GM12864 (cell line): ENCODE data around the gene SLC4A8.

Experiments
- DNase-seq: peaks from one replicate; pipeline ENCODE4 v3.0.0-alpha.2; 2011; ENCODE audit warnings: low read depth
- H3K4me3 ChIP-seq: 2 replicates; pipeline ENCODE4 v1.5.1; 2011; ENCODE audit warnings: mild to moderate bottlenecking, low read depth, low read length, control low read depth
- TF ChIP-seq, protein P1 (sequence below): IDR thresholded peaks from 2 replicates; pipeline ENCODE4 v1.5.1; 2011; ENCODE audit warnings: low read depth, mild to moderate bottlenecking, moderate library complexity, low read length, control low read depth, inconsistent platforms; ENCODE audit errors: missing control alignments

Gene SLC4A8

DNA sequence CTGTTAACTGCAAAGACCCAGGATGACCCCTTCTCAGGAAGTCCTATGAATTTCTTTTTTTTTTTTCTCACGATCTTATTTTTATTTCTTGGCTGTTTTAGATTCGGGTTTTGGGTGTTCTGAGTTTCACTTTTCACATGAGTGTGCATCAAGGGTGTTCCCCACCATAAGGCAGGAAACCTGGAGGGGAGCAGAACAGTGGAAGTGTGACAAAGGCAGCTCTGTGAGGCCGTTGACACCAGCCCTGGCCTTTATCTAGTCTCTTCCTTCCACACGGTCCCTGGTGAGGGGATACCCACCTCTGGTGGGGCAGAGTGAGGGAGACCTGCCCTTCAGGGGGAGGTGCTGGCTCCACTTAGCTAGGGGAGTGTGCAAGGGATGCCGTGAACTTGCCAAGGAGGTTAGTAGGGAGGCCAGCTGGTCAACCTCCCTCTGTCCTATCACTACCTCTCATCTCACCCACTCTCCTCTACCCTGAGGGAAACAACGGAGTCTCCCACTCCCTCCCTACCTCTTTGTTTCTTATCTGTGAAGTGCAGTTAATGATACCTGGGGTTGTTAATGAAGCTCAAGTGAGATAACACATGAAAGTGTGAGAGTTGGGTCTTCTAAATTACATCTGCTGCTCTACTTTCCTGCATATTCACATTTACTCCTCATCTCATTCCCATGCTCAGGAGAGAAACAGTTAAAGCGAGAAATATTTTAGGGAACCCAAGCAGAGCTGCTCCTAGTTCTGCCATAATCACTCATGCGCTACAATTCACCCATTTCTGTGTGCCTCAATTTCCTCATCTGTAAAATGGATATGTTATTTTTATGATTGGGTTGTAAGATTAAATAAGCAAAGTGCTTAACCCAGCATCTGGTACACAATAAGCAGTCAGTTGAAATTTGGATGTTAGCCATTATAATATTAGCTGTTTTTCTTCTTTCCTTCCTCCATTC lies 29.1 kb upstream of the SLC4A8 start:
- no peak for DNase-seq
- TF ChIP-seq, protein P1, sequence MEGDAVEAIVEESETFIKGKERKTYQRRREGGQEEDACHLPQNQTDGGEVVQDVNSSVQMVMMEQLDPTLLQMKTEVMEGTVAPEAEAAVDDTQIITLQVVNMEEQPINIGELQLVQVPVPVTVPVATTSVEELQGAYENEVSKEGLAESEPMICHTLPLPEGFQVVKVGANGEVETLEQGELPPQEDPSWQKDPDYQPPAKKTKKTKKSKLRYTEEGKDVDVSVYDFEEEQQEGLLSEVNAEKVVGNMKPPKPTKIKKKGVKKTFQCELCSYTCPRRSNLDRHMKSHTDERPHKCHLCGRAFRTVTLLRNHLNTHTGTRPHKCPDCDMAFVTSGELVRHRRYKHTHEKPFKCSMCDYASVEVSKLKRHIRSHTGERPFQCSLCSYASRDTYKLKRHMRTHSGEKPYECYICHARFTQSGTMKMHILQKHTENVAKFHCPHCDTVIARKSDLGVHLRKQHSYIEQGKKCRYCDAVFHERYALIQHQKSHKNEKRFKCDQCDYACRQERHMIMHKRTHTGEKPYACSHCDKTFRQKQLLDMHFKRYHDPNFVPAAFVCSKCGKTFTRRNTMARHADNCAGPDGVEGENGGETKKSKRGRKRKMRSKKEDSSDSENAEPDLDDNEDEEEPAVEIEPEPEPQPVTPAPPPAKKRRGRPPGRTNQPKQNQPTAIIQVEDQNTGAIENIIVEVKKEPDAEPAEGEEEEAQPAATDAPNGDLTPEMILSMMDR = no peak
- peak overlapping the region; percentile 19; the same call in 1 of the 2 replicates for H3K4me3 ChIP-seq

DNA sequence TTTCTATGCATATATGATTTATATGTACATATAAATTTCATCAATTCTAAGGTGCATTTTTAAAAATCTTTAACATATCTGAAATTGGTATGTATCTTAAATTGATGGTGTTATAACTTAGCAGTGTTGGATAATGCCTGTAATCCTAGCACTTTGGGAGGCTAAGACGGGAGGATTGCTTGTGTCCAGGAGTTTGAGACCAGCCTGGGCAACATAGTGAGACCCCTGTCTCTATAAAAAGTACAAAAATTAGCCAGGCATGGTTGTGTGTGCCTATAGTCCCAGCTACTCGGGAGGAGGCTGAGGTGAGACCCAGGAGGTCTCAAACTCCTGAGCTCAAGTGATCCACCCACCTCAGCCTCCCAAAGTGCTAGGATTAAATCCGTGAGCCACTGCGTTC lies 27.0 kb upstream of the SLC4A8 start:
- TF ChIP-seq, protein P1 = no peak
- DNase-seq = no peak
- H3K4me3 ChIP-seq = no peak overlapping the region

DNA sequence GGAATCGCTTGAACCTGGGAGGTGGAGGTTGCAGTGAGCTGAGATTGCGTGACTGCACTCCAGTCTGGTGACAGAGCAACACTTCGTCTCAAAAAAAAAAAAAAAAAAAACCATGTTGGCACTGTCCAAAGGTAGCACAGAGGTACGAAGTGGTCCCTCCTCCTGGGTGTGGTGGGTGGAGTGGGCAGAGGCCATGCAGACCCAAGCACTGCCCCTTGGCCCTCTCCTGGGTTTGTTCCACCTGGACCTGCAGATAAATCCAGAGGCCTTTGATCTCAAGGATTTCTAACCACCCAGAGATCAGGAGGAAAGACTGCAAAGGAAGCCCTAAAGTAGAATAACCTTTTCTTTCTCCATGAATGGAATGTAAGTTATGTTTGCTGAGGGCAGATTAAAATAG lies 24.7 kb upstream of the SLC4A8 start:
- TF ChIP-seq, protein P1 = no peak
- H3K4me3 ChIP-seq = no peak overlapping the region
- no peak for DNase-seq

DNA sequence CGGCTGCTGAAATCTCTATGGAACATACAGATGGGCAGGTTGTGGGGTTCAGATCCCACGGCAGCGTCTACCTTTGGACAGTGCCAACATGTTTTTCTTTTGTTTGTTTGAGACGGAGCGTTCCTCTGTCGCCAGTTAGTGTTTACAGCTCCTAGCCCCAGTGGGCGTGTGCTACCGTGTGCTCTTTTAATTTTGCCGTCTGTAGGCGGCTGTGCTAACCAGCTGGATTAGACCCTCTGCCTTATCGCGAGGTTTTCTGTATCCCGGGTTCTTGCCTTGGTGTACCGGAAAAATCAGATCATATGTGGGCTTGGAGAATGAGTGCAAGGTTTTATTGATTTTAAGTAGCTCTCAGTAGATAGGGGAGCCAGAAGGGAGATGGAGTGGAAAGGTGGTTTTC lies 23.6 kb upstream of the SLC4A8 start:
- no peak for DNase-seq
- no peak overlapping the region for H3K4me3 ChIP-seq
- TF ChIP-seq, protein P1 = no peak

DNA sequence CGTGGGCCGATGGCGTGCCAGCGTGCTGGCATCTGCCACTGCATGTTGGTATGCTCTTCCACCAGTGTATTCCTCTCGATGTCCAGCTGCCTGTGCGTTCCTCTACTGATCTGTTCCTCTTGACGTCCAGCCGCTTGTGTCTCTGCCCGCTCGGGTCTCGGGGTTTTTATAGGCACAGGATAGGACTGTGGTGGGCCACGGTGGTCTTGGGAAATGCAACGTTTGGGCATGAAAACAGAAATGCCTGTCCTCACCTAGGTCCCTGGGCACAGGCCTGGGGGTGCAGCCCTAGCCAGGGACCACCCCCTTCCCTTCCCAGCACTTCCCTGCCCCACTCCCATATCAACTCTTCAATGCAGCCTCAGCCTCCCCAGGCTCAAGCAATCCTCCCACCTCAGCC lies 23.1 kb upstream of the SLC4A8 start:
- DNase-seq = no peak
- H3K4me3 ChIP-seq = no peak overlapping the region
- TF ChIP-seq, protein P1 = no peak

DNA sequence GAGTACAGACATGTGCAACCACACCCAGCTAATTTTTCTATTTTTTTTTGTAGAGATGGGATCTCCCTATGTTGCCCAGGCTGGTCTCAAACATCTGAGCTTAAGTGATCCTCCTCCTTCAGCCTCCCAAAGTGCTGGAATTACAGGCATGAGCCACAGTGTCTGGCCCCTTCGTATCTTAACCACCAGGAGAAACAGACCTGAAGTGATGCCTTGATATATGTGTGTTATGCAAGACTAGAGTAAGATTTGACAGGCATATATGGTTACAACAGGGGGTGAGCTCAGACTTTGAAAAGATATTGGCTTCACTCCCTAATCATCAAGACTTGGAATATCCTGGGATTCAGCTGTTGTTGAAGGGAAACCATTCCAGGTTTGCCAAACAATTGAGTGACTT lies 22.7 kb upstream of the SLC4A8 start:
- TF ChIP-seq, protein P1 = no peak
- DNase-seq = no peak
- no peak overlapping the region for H3K4me3 ChIP-seq

DNA sequence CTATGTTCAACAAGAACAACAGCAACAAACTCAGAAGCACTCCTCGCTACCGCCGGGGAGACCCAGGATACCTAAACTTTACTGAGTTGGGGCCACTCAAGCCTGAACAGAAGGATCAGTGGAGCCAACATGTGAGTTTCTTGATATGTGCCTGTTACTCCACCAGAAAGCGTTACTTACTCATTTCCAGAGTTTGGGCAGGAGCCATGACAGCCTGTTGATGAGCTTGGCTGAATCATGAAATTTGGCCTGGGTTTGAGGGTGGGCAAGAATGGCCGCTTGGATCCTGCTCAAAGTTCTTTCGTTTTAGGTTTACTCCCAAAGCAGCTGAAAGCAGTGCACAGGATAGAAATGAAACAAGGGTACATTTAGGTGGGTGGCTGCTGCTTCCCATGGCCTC lies 21.5 kb upstream of the SLC4A8 start:
- H3K4me3 ChIP-seq = no peak overlapping the region
- TF ChIP-seq, protein P1 = no peak
- no peak for DNase-seq
